Vagina (tissue), 2 donors: ENCODE data around the gene SYCP1.

Experiments used
- POLR2A ChIP-seq, 2 donors: fragments of 450-650 bp; IDR thresholded peaks; one replicate each; pipeline ENCODE4 v1.6.1; 2017; ENCODE audit warnings: antibody characterized with exemption in 2 of 2, mild to moderate bottlenecking in 2 of 2, moderate library complexity in 2 of 2
- POLR2AphosphoS5 ChIP-seq, 2 donors: sonication (generic); formaldehyde crosslinking; IDR thresholded peaks; one replicate each; pipeline ENCODE4 v1.9.0; 2017; ENCODE audit warnings: antibody characterized with exemption in 2 of 2, mild to moderate bottlenecking in 2 of 2, low read depth in 1 of 2; ENCODE audit not compliant: insufficient read depth in 1 of 2

- TF ChIP-seq POLR2AphosphoS5 (IDR thresholded peaks at IDR 0.05; ENCODE audit: insufficient read depth in 1 of 2, low read depth in 1 of 2): no peak
- TF ChIP-seq POLR2A (IDR thresholded peaks at IDR 0.05): no peak
Observed at GRCh38 chr1:114901814-114902213, 47.2 kb downstream of the SYCP1 start.
